NB4 (cell line): Measurements from ENCODE around the gene GPR173.

Experiments
- MYC ChIP-seq: IDR thresholded peaks from 2 replicates; pipeline ENCODE4 v1.6.1; 2011; ENCODE audit warnings: low read depth, low read length
- POLR2A ChIP-seq: IDR thresholded peaks from 2 replicates; pipeline ENCODE4 v1.6.1; 2011; ENCODE audit warnings: mild to moderate bottlenecking; ENCODE audit not compliant: insufficient read length; ENCODE audit errors: extremely low read depth
- TF ChIP-seq, protein P1 (sequence below): IDR thresholded peaks from one replicate; pipeline ENCODE4 v1.5.1; 2012; ENCODE audit warnings: low read depth, low read length
- TF ChIP-seq, protein P2 (sequence below): IDR thresholded peaks from 2 replicates; pipeline ENCODE4 v1.6.1; 2011; ENCODE audit warnings: low read depth, low read length

DNA sequence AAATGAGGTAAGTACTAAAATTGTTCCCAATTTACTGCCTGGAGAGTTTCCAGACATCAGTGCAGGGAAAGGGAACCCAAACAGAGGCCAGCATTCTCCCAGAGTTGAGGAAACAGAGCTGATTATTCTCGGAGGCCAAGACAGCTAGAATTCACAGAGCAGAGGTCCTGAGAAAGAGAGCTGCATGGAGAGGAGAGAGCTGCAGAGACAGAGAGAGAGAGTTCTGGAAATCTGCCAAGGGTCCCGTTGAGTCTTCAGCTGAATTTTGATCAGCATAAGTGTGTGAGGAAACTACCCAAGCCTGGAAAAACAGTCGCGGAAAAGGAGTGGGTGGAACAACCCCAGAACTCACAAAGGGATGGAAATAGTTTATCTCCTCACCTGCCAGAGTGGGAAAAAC, 43.8 kb upstream of the GPR173 start:
- TF ChIP-seq, protein P1, sequence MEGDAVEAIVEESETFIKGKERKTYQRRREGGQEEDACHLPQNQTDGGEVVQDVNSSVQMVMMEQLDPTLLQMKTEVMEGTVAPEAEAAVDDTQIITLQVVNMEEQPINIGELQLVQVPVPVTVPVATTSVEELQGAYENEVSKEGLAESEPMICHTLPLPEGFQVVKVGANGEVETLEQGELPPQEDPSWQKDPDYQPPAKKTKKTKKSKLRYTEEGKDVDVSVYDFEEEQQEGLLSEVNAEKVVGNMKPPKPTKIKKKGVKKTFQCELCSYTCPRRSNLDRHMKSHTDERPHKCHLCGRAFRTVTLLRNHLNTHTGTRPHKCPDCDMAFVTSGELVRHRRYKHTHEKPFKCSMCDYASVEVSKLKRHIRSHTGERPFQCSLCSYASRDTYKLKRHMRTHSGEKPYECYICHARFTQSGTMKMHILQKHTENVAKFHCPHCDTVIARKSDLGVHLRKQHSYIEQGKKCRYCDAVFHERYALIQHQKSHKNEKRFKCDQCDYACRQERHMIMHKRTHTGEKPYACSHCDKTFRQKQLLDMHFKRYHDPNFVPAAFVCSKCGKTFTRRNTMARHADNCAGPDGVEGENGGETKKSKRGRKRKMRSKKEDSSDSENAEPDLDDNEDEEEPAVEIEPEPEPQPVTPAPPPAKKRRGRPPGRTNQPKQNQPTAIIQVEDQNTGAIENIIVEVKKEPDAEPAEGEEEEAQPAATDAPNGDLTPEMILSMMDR = no peak
- TF ChIP-seq, protein P2, sequence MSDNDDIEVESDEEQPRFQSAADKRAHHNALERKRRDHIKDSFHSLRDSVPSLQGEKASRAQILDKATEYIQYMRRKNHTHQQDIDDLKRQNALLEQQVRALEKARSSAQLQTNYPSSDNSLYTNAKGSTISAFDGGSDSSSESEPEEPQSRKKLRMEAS = no peak
- TF ChIP-seq POLR2A (no peak), MYC (no peak)
